Measurements from ENCODE around the gene C1orf74.
A peak's percentile ranks its signal among the peaks of the same experiment; 100 is the strongest.
"Not testable (repeated sequence)": the region's sequence is repeated elsewhere in the genome, so short reads cannot be mapped to it uniquely, and the experiment has no call there.

C1orf74 gene

GRCh38 chr1:209797978-209798639 is 13.8 kb upstream of the C1orf74 start:
- DNase-seq (ENCODE audit: low read depth), result no peak
- peak; percentile 2 for TF ChIP-seq CTCF (conservative IDR thresholded peaks at IDR 0.05; ENCODE audit: control insufficient read depth, insufficient read depth, low read depth, low read length)
- H3K4me3 ChIP-seq (ENCODE audit: control insufficient read depth, low read depth, low read length), result no peak overlapping the region

GRCh38 chr1:209793711-209794110 is 9.4 kb upstream of the C1orf74 start:
- DNase-seq (ENCODE audit: low read depth), result not testable (repeated sequence)

GRCh38 chr1:209791920-209792319 is 7.6 kb upstream of the C1orf74 start:
- TF ChIP-seq CTCF (conservative IDR thresholded peaks at IDR 0.05; ENCODE audit: control insufficient read depth, insufficient read depth, low read depth, low read length), result no peak
- H3K4me3 ChIP-seq (ENCODE audit: control insufficient read depth, low read depth, low read length), result no peak overlapping the region
- DNase-seq (ENCODE audit: low read depth), result no peak

More at GRCh38 chr1:209793711-209794110, 9.4 kb upstream of the C1orf74 start:
- not testable (repeated sequence) for H3K4me3 ChIP-seq (ENCODE audit: control insufficient read depth, low read depth, low read length)

GRCh38 chr1:209790286-209791193 is 6.2 kb upstream of the C1orf74 start:
- no peak for DNase-seq (ENCODE audit: low read depth)
- no peak for TF ChIP-seq CTCF (conservative IDR thresholded peaks at IDR 0.05; ENCODE audit: control insufficient read depth, insufficient read depth, low read depth, low read length)
- no peak overlapping the region for H3K4me3 ChIP-seq (ENCODE audit: control insufficient read depth, low read depth, low read length)

- DNase-seq (ENCODE audit: low read depth), result no peak
- no peak overlapping the region for H3K4me3 ChIP-seq (ENCODE audit: control insufficient read depth, low read depth, low read length)
- TF ChIP-seq CTCF (conservative IDR thresholded peaks at IDR 0.05; ENCODE audit: control insufficient read depth, insufficient read depth, low read depth, low read length), result no peak
These were observed 4.9 kb upstream of the C1orf74 start for GRCh38 chr1:209789245-209789644.

GRCh38 chr1:209787551-209787950 is 3.2 kb upstream of the C1orf74 start:
- TF ChIP-seq CTCF (conservative IDR thresholded peaks at IDR 0.05; ENCODE audit: control insufficient read depth, insufficient read depth, low read depth, low read length), result no peak
- DNase-seq (ENCODE audit: low read depth), result no peak
- no peak overlapping the region for H3K4me3 ChIP-seq (ENCODE audit: control insufficient read depth, low read depth, low read length)

- no peak overlapping the region for H3K4me3 ChIP-seq (ENCODE audit: control insufficient read depth, low read depth, low read length)
These were observed 1.8 kb upstream of the C1orf74 start for GRCh38 chr1:209786146-209786545.

More at GRCh38 chr1:209786146-209786545, 1.8 kb upstream of the C1orf74 start:
- TF ChIP-seq CTCF (conservative IDR thresholded peaks at IDR 0.05; ENCODE audit: control insufficient read depth, insufficient read depth, low read depth, low read length), result no peak
- DNase-seq (ENCODE audit: low read depth), result no peak

Data from fibroblast of mammary gland (primary cell).